Nephron progenitor cell (in vitro differentiated cells): ENCODE data around the gene BCAR3.
"Not testable (repeated sequence)": the region's sequence is repeated elsewhere in the genome, so short reads cannot be mapped to it uniquely, and the experiment has no call there.

ENCODE experiments used
- DNase-seq: peaks from one replicate; pipeline ENCODE4 v3.0.0; 2021
- H3K27ac Mint-ChIP-seq: 2 replicates; pipeline ENCODE4 v1.8.0; 2021; ENCODE audit warnings: mild to moderate bottlenecking, moderate library complexity, mixed read lengths
- H3K27me3 Mint-ChIP-seq: 2 replicates; pipeline ENCODE4 v1.8.0; 2021; ENCODE audit warnings: mild to moderate bottlenecking, low read depth, mixed read lengths; ENCODE audit not compliant: poor library complexity
- H3K36me3 Mint-ChIP-seq: 2 replicates; pipeline ENCODE4 v1.8.0; 2021; ENCODE audit warnings: low read depth, mixed read lengths
- H3K4me1 Mint-ChIP-seq: 2 replicates; pipeline ENCODE4 v1.8.0; 2021; ENCODE audit warnings: mixed read lengths
- H3K4me3 Mint-ChIP-seq: 2 replicates; pipeline ENCODE4 v1.8.0; 2021; ENCODE audit warnings: mild to moderate bottlenecking, moderate library complexity, mixed read lengths
- H3K9me3 Mint-ChIP-seq: 2 replicates; pipeline ENCODE4 v1.8.0; 2021; ENCODE audit warnings: mild to moderate bottlenecking, moderate library complexity, mixed read lengths
- TF ChIP-seq, protein P1 (sequence below): fragments of 200-600 bp; sonication (generic); IDR thresholded peaks from 2 replicates; pipeline ENCODE4 v1.5.0; 2021; ENCODE audit warnings: antibody characterized with exemption

BCAR3 gene

DNA sequence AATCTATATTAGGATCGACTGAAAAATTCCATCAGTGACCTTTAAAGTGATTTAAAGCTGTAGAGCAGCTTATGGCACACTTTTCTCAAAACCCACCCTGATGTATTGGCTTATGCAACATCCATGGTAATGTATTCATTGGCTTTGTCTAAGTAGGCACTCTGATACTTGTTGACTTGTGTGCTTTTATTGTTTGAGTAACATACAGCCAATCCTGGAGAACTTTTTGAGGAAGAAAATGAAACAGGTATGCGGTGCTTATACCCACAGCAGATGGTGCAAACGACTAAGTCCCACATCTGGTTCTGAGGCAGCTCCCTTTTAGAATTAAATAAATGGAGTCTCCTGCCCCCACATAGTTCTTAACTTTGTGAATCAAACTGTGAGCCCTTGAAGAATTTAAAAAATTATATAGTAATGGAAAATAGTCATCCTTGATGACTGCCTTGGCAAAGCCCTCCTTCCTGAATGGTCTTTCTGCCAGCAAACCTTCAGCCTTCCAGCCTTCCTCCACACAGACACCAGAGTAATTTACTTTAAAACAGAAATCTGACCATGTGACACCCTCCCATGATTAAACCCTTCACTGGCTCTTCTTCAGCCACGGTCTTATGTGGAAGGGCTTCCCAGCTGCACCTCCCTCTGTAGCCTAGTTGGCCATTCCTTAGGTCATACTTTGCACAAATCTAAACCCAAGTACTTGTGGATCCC is 116.0 kb downstream of the BCAR3 start:
- H3K4me3 Mint-ChIP-seq = no peak overlapping the region

DNA sequence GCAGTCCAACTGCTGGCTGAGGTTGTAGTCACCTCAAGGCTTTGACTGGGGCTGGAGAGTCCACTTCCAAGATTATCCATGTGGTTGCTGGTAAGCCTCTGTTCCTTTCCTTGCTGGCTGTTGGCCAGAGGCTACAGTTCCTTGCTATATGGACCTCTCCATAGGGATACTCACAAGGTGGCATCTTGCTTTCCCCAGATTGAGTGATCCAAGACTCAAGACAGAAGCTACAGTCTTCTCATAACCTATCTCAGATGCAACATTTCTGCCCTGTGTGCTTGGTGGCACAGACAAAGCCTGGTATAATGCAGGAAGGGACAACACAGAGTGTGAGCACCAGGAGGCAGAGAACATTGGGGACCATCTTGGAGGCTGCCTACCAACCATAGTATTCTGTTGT is 121.9 kb downstream of the BCAR3 start:
- TF ChIP-seq, protein P1, sequence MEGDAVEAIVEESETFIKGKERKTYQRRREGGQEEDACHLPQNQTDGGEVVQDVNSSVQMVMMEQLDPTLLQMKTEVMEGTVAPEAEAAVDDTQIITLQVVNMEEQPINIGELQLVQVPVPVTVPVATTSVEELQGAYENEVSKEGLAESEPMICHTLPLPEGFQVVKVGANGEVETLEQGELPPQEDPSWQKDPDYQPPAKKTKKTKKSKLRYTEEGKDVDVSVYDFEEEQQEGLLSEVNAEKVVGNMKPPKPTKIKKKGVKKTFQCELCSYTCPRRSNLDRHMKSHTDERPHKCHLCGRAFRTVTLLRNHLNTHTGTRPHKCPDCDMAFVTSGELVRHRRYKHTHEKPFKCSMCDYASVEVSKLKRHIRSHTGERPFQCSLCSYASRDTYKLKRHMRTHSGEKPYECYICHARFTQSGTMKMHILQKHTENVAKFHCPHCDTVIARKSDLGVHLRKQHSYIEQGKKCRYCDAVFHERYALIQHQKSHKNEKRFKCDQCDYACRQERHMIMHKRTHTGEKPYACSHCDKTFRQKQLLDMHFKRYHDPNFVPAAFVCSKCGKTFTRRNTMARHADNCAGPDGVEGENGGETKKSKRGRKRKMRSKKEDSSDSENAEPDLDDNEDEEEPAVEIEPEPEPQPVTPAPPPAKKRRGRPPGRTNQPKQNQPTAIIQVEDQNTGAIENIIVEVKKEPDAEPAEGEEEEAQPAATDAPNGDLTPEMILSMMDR = no peak
- Mint-ChIP-seq H3K4me1 (peaks cover 3% of the 10 kb centered on the region), H3K9me3 (peaks cover 23% of the 10 kb centered on the region), H3K36me3 (peaks cover 80% of the 10 kb centered on the region), H3K4me3 (no peak overlapping the region), H3K27me3 (no peaks in the 10 kb centered on the region), H3K27ac (no peak overlapping the region)
- DNase-seq = no peak

More for the DNA sequence above, 116.0 kb downstream of the BCAR3 start:
- H3K27me3 Mint-ChIP-seq = no peaks in the 10 kb centered on the region
- TF ChIP-seq, protein P1 = no peak
- DNase-seq = no peak
- peaks cover 67% of the 10 kb centered on the region for H3K36me3 Mint-ChIP-seq
- H3K27ac Mint-ChIP-seq = peak overlapping the region; percentile 20
- H3K9me3 Mint-ChIP-seq = no peaks in the 10 kb centered on the region
- peaks cover 18% of the 10 kb centered on the region for H3K4me1 Mint-ChIP-seq

DNA sequence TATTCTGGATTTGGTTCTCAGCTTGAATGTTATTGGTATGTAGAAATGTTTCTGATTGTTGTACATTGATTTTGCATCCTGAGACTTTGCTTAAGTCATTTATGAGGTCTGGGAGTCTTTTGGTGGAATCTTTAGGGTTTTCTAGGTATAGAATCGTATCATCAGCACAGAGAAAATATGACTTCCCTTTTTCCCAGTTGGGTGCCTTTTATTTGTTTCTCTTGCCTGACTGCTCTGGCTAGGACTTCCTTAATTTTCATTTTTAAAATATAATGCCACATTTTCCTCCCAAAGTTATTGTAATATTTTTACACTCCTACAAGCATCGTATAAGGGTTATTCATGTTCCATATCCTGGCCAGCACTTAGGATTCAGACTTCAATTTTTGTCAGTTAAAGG is 122.6 kb downstream of the BCAR3 start:
- no peak for DNase-seq
- peaks cover 81% of the 10 kb centered on the region for H3K36me3 Mint-ChIP-seq
- peaks cover 23% of the 10 kb centered on the region for H3K9me3 Mint-ChIP-seq
- TF ChIP-seq, protein P1 = no peak
- no peak overlapping the region for H3K4me3 Mint-ChIP-seq
- no peak overlapping the region for H3K27ac Mint-ChIP-seq
- H3K27me3 Mint-ChIP-seq = no peaks in the 10 kb centered on the region
- H3K4me1 Mint-ChIP-seq = peaks cover 10% of the 10 kb centered on the region

DNA sequence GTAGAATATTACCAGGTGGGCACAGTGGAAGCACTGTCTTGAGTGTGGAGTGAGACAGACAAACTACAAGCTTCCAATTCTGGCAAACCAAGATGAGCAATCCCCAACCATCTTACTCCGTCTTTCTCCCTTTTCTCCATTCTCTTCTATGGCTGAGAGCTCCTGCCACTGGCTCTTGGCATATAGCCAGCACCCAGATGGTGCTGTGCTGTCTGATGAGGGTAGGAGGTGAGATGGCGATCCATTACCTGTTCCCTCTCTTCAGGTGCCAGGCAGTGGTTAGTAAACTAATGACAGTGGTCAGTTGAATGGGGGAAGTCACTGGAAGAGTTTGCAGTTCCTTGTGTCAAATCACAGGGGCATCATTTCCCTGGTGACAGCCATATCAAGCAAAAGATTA is 125.3 kb downstream of the BCAR3 start:
- Mint-ChIP-seq H3K27ac (no peak overlapping the region), H3K4me1 (peaks cover 36% of the 10 kb centered on the region), H3K9me3 (peaks cover 23% of the 10 kb centered on the region), H3K4me3 (no peak overlapping the region), H3K36me3 (peaks cover 66% of the 10 kb centered on the region), H3K27me3 (no peaks in the 10 kb centered on the region)
- no peak for DNase-seq
- TF ChIP-seq, protein P1 = no peak

DNA sequence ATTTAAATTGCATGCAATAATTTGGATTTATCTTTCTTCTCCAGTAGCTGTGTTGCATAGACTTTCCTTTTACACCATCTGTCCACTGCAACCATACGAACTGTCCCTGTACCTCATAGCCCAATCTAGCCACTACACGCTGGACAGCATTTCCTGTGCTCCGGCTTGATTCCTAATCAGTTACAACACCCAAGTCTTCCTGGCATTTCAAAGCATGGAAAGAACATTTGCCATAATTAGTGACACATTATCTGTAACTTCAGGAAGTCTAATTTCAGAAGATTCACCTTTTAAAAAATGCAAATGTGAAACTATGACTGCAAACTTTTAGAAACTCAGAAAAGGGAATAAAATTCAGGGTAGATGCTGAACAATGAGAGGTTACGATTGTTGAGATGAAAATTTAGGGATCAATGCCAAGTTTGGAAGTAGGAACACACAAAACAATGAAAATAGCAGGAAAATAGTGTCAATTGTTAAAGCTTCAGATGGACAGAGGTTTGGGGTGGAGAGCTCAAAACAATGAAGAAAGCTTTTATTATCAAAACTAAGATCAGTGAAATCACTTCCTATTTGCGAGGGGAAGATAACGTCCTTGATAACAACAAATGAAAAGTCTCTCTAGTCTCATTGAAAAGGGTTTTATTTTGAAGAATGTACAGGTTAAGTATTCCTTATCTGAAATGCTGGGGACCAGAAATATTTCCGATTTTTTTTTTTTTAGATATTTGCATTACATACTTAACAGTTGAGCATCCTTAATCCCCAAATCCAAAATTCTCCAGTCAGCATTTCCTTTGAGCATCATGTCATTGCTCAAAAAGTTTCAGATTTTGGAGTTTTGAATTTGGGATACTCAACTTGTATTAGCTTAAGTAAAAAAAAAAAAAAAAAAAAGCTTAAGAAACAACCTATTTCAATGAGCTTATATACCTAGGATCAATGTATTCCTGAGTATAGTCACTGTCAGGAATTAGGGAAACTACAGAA is 126.5 kb downstream of the BCAR3 start:
- peaks cover 23% of the 10 kb centered on the region for H3K9me3 Mint-ChIP-seq
- H3K36me3 Mint-ChIP-seq = peaks cover 64% of the 10 kb centered on the region
- DNase-seq = no peak
- peaks cover 43% of the 10 kb centered on the region for H3K4me1 Mint-ChIP-seq
- TF ChIP-seq, protein P1 = no peak
- H3K4me3 Mint-ChIP-seq = no peak overlapping the region
- H3K27ac Mint-ChIP-seq = no peak overlapping the region
- H3K27me3 Mint-ChIP-seq = no peaks in the 10 kb centered on the region

DNA sequence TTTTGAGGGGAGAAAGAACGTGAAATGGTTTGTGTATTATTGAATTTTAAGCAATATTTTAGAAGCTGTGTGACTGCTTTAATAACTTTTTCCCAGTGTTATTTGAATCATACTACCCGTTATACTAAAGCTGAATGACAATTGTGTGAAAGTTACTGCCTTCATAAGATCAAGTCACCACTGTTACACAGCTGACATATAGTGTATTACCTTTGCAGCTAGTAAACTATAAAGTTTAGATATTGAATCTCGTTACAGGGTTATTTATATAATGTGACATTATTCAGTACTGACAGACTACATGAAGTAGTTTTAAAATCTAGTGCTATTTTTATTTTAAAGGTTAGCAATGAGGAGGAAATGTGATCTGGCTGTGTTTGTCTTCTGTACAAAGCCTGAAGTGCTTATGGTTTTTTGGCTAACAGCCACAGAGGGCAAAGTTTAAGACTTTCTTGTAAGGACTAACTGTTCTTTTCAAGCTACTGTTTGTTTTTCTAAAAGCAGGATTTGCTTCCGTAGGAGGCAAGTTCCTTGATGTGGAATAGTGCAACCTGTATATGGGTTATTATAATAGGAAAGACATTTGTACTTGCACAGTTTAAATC is 127.6 kb downstream of the BCAR3 start:
- not testable (repeated sequence) for H3K27ac Mint-ChIP-seq, DNase-seq, H3K27me3 Mint-ChIP-seq
- Mint-ChIP-seq H3K9me3 (peaks cover 16% of the 10 kb centered on the region), H3K36me3 (peaks cover 57% of the 10 kb centered on the region), H3K4me1 (peaks cover 43% of the 10 kb centered on the region), H3K4me3 (peak overlapping the region; percentile 12)
